Lower leg skin (tissue), 4 donors: ENCODE results near the gene NMNAT1. TPM values are rescaled to one million over a fixed set of nuclear protein-coding genes. Genes with fewer than 3 reads are reported as not detected.

Experiments used
- DNase-seq, 2 donors: peaks; one replicate each; pipeline ENCODE4 v3.0.0-alpha.2; 2019; ENCODE audit warnings: low spot score in 2 of 2
- H3K4me3 ChIP-seq: fragments of 200-600 bp; sonication (generic); 2 replicates; pipeline ENCODE4 v1.5.1; 2017; ENCODE audit warnings: mild to moderate bottlenecking, low read depth; ENCODE audit not compliant: poor library complexity, severe bottlenecking
- POLR2A ChIP-seq, 2 donors: fragments of 450-650 bp; IDR thresholded peaks; one replicate each; pipeline ENCODE4 v1.6.1; 2016 to 2017; ENCODE audit warnings: antibody characterized with exemption in 2 of 2, mild to moderate bottlenecking in 1 of 2, moderate library complexity in 1 of 2
- WGBS, 2 donors: methylation state at CpG; one replicate each; pipeline ENCODE4 v1.1.5; 2018; 5-methylcytosine and 5-hydroxymethylcytosine counted together
- intact Hi-C: fragments of 100-400 bp; cut with DNase I; formaldehyde crosslinking; loops from one replicate; pipeline ENCODE4 v1.15.0; 2023; ENCODE audit warnings: low total_unique reads
- total RNA-seq, 4 donors: library from RNA; depleted of rRNA; stranded (reverse); fragments of >200 nt; gene quantifications; one replicate each; pipeline ENCODE4 v1.1.0, GENCODE V29; 2016
- TF ChIP-seq, protein P1 (sequence below), 3 donors: fragments of 450-650 bp; IDR thresholded peaks; one replicate each; pipeline ENCODE4 v1.5.1; 2016; ENCODE audit warnings: antibody characterized with exemption in 3 of 3, mild to moderate bottlenecking in 3 of 3, moderate library complexity in 2 of 3

Gene NMNAT1
- total RNA-seq, 4 donors from 2014 or later = 3.2 to 8.2 (median 5.3) TPM

DNA sequence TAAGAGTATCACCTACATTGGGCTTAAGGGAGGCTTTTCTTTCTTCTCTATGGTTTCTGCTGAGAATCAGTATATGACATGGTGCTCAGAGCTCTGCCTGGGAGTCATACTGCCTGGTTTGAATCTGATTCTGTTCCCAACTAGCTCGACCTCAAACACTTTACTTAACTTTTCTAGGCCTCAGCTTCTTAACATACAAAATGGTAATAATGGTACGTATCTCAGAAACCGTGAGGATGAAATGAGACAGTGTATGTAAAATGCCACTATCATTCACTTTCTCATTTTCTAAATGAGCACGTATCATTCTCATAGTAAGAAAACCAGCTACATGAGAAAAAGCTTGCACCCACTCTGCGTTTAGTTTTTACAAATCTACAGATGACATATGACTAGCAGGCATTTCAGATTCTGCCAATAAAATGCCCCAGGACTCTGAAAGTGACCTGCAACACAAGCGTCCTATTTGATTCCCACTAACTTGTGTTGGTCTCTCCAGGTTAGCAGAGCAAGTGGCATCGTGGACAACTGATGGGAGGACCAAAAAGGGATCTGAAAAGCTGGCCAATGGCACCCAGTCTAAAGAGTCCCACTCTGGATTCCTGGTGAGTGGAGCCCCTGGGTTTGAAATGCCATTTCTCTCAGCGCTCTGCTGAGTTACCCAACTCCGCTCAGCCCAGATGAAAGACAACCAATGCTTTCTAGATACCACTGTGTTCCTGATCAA is 39.3 kb upstream of the NMNAT1 start:
- no peak for DNase-seq
- TF ChIP-seq, protein P1, sequence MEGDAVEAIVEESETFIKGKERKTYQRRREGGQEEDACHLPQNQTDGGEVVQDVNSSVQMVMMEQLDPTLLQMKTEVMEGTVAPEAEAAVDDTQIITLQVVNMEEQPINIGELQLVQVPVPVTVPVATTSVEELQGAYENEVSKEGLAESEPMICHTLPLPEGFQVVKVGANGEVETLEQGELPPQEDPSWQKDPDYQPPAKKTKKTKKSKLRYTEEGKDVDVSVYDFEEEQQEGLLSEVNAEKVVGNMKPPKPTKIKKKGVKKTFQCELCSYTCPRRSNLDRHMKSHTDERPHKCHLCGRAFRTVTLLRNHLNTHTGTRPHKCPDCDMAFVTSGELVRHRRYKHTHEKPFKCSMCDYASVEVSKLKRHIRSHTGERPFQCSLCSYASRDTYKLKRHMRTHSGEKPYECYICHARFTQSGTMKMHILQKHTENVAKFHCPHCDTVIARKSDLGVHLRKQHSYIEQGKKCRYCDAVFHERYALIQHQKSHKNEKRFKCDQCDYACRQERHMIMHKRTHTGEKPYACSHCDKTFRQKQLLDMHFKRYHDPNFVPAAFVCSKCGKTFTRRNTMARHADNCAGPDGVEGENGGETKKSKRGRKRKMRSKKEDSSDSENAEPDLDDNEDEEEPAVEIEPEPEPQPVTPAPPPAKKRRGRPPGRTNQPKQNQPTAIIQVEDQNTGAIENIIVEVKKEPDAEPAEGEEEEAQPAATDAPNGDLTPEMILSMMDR (IDR thresholded peaks at IDR 0.05) = no peak
- no peak for TF ChIP-seq POLR2A (IDR thresholded peaks at IDR 0.05)
- intact Hi-C loops = no loop called here
- 85% methylated on average over 9 of the region's 9 CpGs for WGBS, 2 donors
- no peak overlapping the region for H3K4me3 ChIP-seq

DNA sequence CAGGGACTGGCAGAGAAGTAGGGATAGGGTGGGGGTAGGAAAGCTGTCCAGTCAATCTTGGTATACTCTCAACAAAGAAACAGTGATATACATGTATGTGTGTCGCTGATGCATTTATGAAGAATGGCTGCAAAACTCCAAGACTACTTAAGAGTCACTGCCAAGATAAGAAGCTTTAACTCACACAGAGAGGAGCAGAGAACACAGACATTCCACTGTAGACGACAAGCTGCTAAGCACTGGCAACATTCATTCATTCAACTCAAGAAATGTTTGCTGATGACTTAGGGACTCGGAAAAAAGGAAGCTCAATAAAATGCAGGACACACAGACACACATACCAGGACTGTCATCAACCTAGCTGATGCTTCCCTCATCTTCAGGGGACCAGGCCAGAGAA is 38.7 kb upstream of the NMNAT1 start:
- H3K4me3 ChIP-seq = no peak overlapping the region
- 61 to 67% methylated on average over 3 of the region's 3 CpGs for WGBS, 2 donors
- TF ChIP-seq, protein P1 (IDR thresholded peaks at IDR 0.05) = no peak
- no peak for TF ChIP-seq POLR2A (IDR thresholded peaks at IDR 0.05)
- intact Hi-C loops = no loop called here
- DNase-seq = no peak

DNA sequence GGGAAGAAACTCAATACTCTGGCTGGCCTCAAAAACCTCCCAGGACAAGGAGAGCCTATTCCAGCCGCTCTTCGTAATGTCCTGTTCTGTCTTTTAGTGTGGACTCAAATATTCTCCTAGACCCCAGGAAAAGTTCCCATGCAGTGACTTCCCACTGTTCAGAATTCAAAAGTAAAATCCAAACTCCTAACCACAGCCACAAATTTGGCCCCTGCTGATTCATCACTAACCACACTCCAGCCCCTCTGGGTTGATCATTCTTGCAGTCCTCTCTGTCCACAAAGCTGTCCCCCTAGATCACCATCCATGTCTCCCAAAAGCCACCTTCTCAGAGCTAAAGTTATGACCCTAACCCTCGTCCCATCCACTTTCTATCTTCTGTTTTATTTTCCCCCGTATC is 38.3 kb upstream of the NMNAT1 start:
- no peak for TF ChIP-seq POLR2A (IDR thresholded peaks at IDR 0.05)
- TF ChIP-seq, protein P1 (IDR thresholded peaks at IDR 0.05) = no peak
- DNase-seq = no peak
- intact Hi-C loops = no loop called here
- no peak overlapping the region for H3K4me3 ChIP-seq
- 59 to 84% methylated on average over 4 of the region's 4 CpGs for WGBS, 2 donors

DNA sequence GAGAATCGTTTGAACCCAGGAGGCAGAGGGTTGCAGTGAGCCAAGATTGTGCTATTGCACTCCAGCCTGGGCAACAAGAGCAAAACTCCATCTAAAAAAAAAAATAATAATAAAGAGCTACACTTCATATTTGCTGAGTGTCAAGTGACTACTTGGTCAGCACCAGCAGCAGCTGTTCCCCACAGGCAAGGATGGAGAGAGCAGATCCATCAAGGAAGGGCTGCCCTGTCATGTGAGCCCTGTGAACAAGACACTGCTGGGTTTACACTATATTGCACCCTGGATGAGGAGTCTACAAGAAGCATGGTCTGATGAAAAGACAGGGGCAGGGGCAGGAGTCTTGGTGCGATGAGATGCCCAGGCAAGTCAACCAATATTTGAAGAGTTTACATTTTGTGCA is 36.8 kb upstream of the NMNAT1 start:
- intact Hi-C loops = no loop called here
- no peak overlapping the region for H3K4me3 ChIP-seq
- TF ChIP-seq, protein P1 (IDR thresholded peaks at IDR 0.05) = no peak
- no peak for TF ChIP-seq POLR2A (IDR thresholded peaks at IDR 0.05)
- 84 to 100% methylated on average over 2 of the region's 2 CpGs for WGBS, 2 donors
- no peak for DNase-seq

DNA sequence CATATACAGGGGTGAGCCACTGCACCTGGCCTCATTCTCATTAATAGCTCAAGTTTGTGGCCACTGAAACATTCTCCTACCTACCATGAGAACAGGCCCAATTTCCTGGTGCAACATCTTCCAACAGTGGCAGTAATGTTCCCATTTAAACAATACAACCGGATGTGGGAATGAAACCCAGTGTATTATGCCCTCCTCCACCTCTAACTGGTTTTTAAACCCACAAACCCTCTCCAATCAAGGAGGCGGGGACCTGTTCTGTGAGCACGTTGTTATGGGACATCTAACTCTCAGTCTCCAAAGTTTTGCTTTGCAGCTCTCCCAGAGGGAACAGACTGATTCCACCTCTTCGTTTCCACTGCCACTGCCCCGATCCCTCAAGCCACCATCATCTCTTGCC is 35.8 kb upstream of the NMNAT1 start:
- no peak for DNase-seq
- 36 to 45% methylated on average over 5 of the region's 5 CpGs for WGBS, 2 donors
- intact Hi-C loops = no loop called here
- no peak overlapping the region for H3K4me3 ChIP-seq
- TF ChIP-seq, protein P1 (IDR thresholded peaks at IDR 0.05) = no peak
- TF ChIP-seq POLR2A (IDR thresholded peaks at IDR 0.05) = no peak

DNA sequence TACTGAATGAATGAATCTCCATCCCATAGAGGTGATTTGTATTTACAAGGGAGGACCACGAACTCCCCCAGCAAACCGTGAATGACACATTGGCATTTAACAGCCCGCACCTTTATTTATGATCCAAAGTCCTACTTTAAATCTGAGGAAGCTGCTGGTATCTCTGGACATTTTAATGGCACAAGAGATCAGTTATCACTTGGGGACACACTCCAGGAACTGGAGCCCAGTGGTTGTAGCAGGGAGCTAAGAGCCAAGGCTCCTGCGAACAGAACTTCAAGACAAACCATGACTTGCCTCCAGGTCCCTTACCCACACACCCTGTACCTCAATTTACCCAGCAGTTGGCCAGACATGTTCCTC is 34.4 kb upstream of the NMNAT1 start:
- peak overlapping the region; percentile 81 for H3K4me3 ChIP-seq
- TF ChIP-seq POLR2A (IDR thresholded peaks at IDR 0.05) = no peak
- TF ChIP-seq, protein P1 (IDR thresholded peaks at IDR 0.05) = no peak
- no peak for DNase-seq
- 41 to 46% methylated on average over 4 of the region's 4 CpGs for WGBS, 2 donors
- intact Hi-C loops = no loop called here
